Lower lobe of right lung (tissue), 2 donors: ENCODE results near the gene NKD1. TPM values are rescaled to one million over a fixed set of nuclear protein-coding genes. Genes with fewer than 3 reads are reported as not detected.

Experiments
- ATAC-seq, 2 donors: fragments of 200-7000 bp; cut with Tn5 transposase; one replicate each; pipeline ENCODE4 v1.9.1; 2020 to 2022; ENCODE audit warnings: mild to moderate bottlenecking in 2 of 2, moderate library complexity in 2 of 2
- DNase-seq: peaks from one replicate; pipeline ENCODE4 v3.0.0-alpha.2; 2020
- H3K27ac ChIP-seq: fragments of 200-600 bp; one replicate; pipeline ENCODE4 v1.8.0; 2022
- H3K27me3 ChIP-seq: fragments of 200-600 bp; one replicate; pipeline ENCODE4 v1.8.0; 2022; ENCODE audit warnings: low read depth
- H3K36me3 ChIP-seq: fragments of 200-600 bp; one replicate; pipeline ENCODE4 v1.8.0; 2022; ENCODE audit warnings: mild to moderate bottlenecking
- H3K4me1 ChIP-seq: fragments of 200-600 bp; one replicate; pipeline ENCODE4 v1.8.0; 2022
- H3K4me3 ChIP-seq: fragments of 200-600 bp; one replicate; pipeline ENCODE4 v1.8.0; 2022; ENCODE audit warnings: mild to moderate bottlenecking
- H3K9me3 ChIP-seq: fragments of 200-600 bp; one replicate; pipeline ENCODE4 v1.8.0; 2022
- CTCF ChIP-seq: fragments of 200-600 bp; IDR thresholded peaks from one replicate; pipeline ENCODE4 v1.8.0; 2022; ENCODE audit warnings: antibody characterized with exemption, mild to moderate bottlenecking
- intact Hi-C: fragments of 100-400 bp; cut with DNase I; formaldehyde crosslinking; loops from one replicate; pipeline ENCODE4 v1.11.0; 2022
- total RNA-seq: library from RNA; stranded (reverse); fragmentation: NEBNext Ultra II Directional; extraction: Animal tissue kit (Norgen Biotek cat#: 25700); gene quantifications from one replicate; pipeline ENCODE4 v1.2.1, GENCODE V29; 2021
- donor health status: DM: no; HTN: yes; CAD: no; lungs with severe emphysema.

The NKD1 gene
- total RNA-seq, 1 donor from 2014 or later = 30.7 TPM

GRCh38 chr16:50530277-50531236, 17.6 kb upstream of the NKD1 start:
- peak; percentile 66 to 73 for ATAC-seq
- Histone ChIP-seq H3K4me3 (no peak overlapping the region), H3K4me1 (no peaks in the 10 kb centered on the region), H3K9me3 (no peaks in the 10 kb centered on the region), H3K36me3 (no peaks in the 10 kb centered on the region), H3K27me3 (no peaks in the 10 kb centered on the region), H3K27ac (no peak overlapping the region)
- TF ChIP-seq CTCF = no peak
- intact Hi-C loops = no loop called here
- DNase-seq = peak; percentile 75

DNA sequence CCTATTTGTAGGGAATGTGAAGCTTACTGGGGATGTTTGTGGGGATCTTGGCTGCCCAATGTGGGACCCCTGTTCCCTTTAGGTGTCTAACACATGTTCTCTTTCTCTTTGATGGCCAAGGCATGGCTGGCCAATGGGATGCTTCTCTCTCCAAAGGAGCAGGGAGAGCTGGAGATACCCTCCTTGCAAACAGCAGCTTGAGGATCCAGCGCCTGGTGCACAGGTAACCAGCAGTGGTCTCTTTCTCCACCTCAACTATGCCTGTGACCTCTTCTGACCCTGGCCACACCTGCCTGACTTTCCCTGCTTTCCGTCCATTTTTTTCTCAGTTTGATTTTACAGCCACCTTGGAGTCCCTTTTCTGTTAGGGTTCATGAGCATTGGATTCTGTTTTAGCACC, 16.8 kb upstream of the NKD1 start:
- no peaks in the 10 kb centered on the region for H3K9me3 ChIP-seq
- H3K4me1 ChIP-seq = no peaks in the 10 kb centered on the region
- no peak for TF ChIP-seq CTCF
- intact Hi-C loops = no loop called here
- no peak overlapping the region for H3K4me3 ChIP-seq
- DNase-seq (no peak), ATAC-seq (no peak)
- H3K36me3 ChIP-seq = no peaks in the 10 kb centered on the region
- H3K27ac ChIP-seq = no peak overlapping the region
- H3K27me3 ChIP-seq = no peaks in the 10 kb centered on the region

DNA sequence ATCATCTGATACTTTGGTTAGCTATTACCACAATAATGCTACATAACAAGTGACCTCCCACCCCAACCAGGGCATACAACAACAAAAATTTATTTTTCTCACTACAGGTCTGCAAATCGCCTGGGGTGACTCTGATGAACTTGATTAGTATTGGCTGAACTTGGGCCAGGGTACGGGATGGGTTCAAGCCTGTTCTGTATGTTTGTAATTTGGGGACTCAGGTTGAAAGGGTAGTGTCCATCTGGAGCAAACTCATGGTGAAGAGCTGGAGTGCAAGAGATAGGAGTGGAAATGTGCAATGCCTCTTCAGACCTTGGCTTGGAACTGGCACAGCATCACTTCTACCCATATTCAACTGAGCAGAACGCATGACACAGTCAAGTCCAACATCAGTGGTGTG, 16.3 kb upstream of the NKD1 start:
- no peak overlapping the region for H3K27ac ChIP-seq
- H3K4me1 ChIP-seq = no peaks in the 10 kb centered on the region
- no peaks in the 10 kb centered on the region for H3K9me3 ChIP-seq
- ATAC-seq = no peak
- no peak for TF ChIP-seq CTCF
- DNase-seq = no peak
- no peaks in the 10 kb centered on the region for H3K27me3 ChIP-seq
- no peaks in the 10 kb centered on the region for H3K36me3 ChIP-seq
- no peak overlapping the region for H3K4me3 ChIP-seq
- intact Hi-C loops = no loop called here

DNA sequence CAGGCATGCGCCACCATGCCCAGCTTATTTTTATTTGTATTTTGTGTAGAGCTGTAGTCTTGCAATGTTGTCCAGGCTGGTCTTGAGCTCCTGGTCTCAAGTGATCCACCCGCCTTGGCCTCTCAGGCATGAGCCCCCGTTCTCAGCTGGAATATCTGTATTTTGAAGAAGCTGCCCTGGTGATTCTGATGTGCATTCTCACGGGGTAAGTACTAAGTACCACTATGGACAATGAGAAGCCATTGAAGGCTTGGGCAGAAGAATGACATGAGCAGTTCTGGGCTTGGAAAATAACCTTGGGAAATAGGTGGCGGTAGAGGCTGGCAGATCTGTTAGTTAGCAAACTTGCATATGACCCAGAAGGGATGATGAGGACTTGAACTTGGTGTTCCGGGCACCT, 15.6 kb upstream of the NKD1 start:
- DNase-seq = no peak
- H3K27ac ChIP-seq = no peak overlapping the region
- H3K4me3 ChIP-seq = no peak overlapping the region
- no peaks in the 10 kb centered on the region for H3K27me3 ChIP-seq
- intact Hi-C loops = no loop called here
- H3K9me3 ChIP-seq = no peaks in the 10 kb centered on the region
- no peak for ATAC-seq
- no peak for TF ChIP-seq CTCF
- no peaks in the 10 kb centered on the region for H3K4me1 ChIP-seq
- H3K36me3 ChIP-seq = no peaks in the 10 kb centered on the region

- intact Hi-C loops = no loop called here
- H3K27me3 ChIP-seq = no peaks in the 10 kb centered on the region
- ATAC-seq (no peak), DNase-seq (no peak)
- H3K9me3 ChIP-seq = no peaks in the 10 kb centered on the region
- TF ChIP-seq CTCF = no peak
- no peak overlapping the region for H3K4me3 ChIP-seq
- H3K27ac ChIP-seq = no peak overlapping the region
- H3K4me1 ChIP-seq = no peaks in the 10 kb centered on the region
- no peaks in the 10 kb centered on the region for H3K36me3 ChIP-seq
Measured at GRCh38 chr16:50533317-50533716, 14.9 kb upstream of the NKD1 start.
